Ectodermal cell (in vitro differentiated cells): ENCODE data around the gene SMPD1.
"Not testable (repeated sequence)": the region's sequence is repeated elsewhere in the genome, so short reads cannot be mapped to it uniquely, and the experiment has no call there.

Source experiments
- H3K27ac ChIP-seq: 2 replicates; pipeline ENCODE4 v1.7.0; 2013; ENCODE audit warnings: mild to moderate bottlenecking, low read depth, low read length; ENCODE audit not compliant: insufficient read depth, poor library complexity, severe bottlenecking
- H3K27me3 ChIP-seq: 2 replicates; pipeline ENCODE4 v1.7.0; 2013; ENCODE audit warnings: mild to moderate bottlenecking, low read length; ENCODE audit not compliant: insufficient read depth, control insufficient read depth, poor library complexity, severe bottlenecking
- H3K36me3 ChIP-seq: one replicate; pipeline ENCODE4 v1.7.0; 2013; ENCODE audit warnings: low read length; ENCODE audit not compliant: control insufficient read depth, insufficient read depth
- H3K4me1 ChIP-seq: one replicate; pipeline ENCODE4 v1.7.0; 2013; ENCODE audit warnings: low read length; ENCODE audit not compliant: control insufficient read depth, insufficient read depth
- H3K4me3 ChIP-seq: 2 replicates; pipeline ENCODE4 v1.7.0; 2013; ENCODE audit warnings: low read depth, low read length, control low read depth; ENCODE audit not compliant: insufficient read depth
- H3K9me3 ChIP-seq: 2 replicates; pipeline ENCODE4 v1.7.0; 2013; ENCODE audit warnings: mild to moderate bottlenecking, low read length, moderate library complexity; ENCODE audit not compliant: control insufficient read depth
- WGBS, 2 experiments: methylation state at CpG; one replicate each; pipeline ENCODE4 v1.1.7; 2013; ENCODE audit warnings: missing lambda C conversion rate in 2 of 2; 5-methylcytosine and 5-hydroxymethylcytosine counted together

SMPD1 gene

GRCh38 chr11:6388748-6389147 lies 1.5 kb upstream of the SMPD1 start:
- H3K27me3 ChIP-seq = no peaks in the 10 kb centered on the region
- 94 to 95% methylated on average over 1 of the region's 1 CpG for WGBS, 2 experiments
- no peaks in the 10 kb centered on the region for H3K9me3 ChIP-seq
- H3K36me3 ChIP-seq = no peaks in the 10 kb centered on the region
- H3K4me3 ChIP-seq = no peak overlapping the region
- H3K27ac ChIP-seq = no peak overlapping the region
- peaks cover 22% of the 10 kb centered on the region for H3K4me1 ChIP-seq

GRCh38 chr11:6390718-6391469 lies 620 bp downstream of the SMPD1 start:
- no peaks in the 10 kb centered on the region for H3K36me3 ChIP-seq
- H3K4me3 ChIP-seq = peak overlapping the region; percentile 69
- H3K27me3 ChIP-seq = no peaks in the 10 kb centered on the region
- WGBS, 2 experiments = 51 to 55% methylated on average over 19 of the region's 19 CpGs
- no peaks in the 10 kb centered on the region for H3K9me3 ChIP-seq
- no peak overlapping the region for H3K27ac ChIP-seq
- H3K4me1 ChIP-seq = peaks cover 22% of the 10 kb centered on the region

- 95 to 96% methylated on average over 18 of the region's 18 CpGs for WGBS, 2 experiments
- Histone ChIP-seq H3K4me1 (peaks cover 22% of the 10 kb centered on the region), H3K27me3 (no peaks in the 10 kb centered on the region), H3K36me3 (no peaks in the 10 kb centered on the region), H3K27ac (no peak overlapping the region), H3K9me3 (no peaks in the 10 kb centered on the region), H3K4me3 (no peak overlapping the region)
Observed at GRCh38 chr11:6391537-6392134, 1.4 kb downstream of the SMPD1 start.

DNA sequence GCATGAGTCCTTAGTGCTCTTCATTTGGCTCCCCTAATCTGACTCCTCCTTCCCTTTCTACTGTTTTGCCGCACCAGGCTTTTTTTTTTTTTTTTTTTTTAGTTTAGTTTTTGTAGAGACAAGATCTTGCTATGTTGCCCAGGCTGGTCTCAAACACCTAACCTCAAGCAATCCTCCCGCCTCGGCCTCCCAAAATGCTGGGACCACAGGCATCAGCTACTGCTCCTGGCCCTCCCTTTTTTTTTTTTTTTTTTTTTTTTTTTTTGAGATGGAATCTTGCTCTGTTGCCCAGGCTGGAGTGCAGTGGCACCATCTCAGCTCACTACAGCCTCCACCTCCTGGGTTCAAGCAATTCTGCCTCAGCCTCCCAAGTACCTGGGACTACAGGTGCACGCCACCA lies 2.0 kb downstream of the SMPD1 start:
- 93% methylated on average over 3 of the region's 4 CpGs; no CpG with 5 or more reads in 1 of the 2 experiments for WGBS, 2 experiments
- peaks cover 22% of the 10 kb centered on the region for H3K4me1 ChIP-seq
- H3K36me3 ChIP-seq, H3K4me3 ChIP-seq, H3K9me3 ChIP-seq, H3K27me3 ChIP-seq, H3K27ac ChIP-seq: not testable (repeated sequence)

DNA sequence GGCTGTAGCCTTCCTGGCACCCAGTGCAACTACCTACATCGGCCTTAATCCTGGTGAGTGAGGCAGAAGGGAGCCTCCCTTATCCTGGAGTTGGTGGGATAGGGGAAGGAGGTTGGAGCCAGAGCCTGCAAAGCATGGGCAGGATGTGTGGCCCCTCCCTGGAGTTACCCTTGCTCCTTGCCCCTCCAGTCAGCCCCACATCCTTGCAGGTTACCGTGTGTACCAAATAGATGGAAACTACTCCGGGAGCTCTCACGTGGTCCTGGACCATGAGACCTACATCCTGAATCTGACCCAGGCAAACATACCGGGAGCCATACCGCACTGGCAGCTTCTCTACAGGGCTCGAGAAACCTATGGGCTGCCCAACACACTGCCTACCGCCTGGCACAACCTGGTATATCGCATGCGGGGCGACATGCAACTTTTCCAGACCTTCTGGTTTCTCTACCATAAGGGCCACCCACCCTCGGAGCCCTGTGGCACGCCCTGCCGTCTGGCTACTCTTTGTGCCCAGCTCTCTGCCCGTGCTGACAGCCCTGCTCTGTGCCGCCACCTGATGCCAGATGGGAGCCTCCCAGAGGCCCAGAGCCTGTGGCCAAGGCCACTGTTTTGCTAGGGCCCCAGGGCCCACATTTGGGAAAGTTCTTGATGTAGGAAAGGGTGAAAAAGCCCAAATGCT lies 3.9 kb downstream of the SMPD1 start:
- H3K36me3 ChIP-seq = no peaks in the 10 kb centered on the region
- no peak overlapping the region for H3K4me3 ChIP-seq
- no peaks in the 10 kb centered on the region for H3K27me3 ChIP-seq
- H3K9me3 ChIP-seq = no peaks in the 10 kb centered on the region
- H3K27ac ChIP-seq = no peak overlapping the region
- peaks cover 12% of the 10 kb centered on the region for H3K4me1 ChIP-seq
- WGBS, 2 experiments = 93% methylated on average over 16 of the region's 16 CpGs

- Histone ChIP-seq H3K27ac (no peak overlapping the region), H3K9me3 (no peaks in the 10 kb centered on the region), H3K4me3 (no peak overlapping the region), H3K36me3 (peaks cover 1% of the 10 kb centered on the region), H3K4me1 (peaks cover 5% of the 10 kb centered on the region), H3K27me3 (no peaks in the 10 kb centered on the region)
- WGBS, 2 experiments = 91 to 95% methylated on average over 16 of the region's 16 CpGs
Observed at GRCh38 chr11:6395470-6396060, 5.3 kb downstream of the SMPD1 start.

GRCh38 chr11:6397156-6397555 lies 6.9 kb downstream of the SMPD1 start:
- H3K9me3 ChIP-seq = no peaks in the 10 kb centered on the region
- no peak overlapping the region for H3K27ac ChIP-seq
- H3K36me3 ChIP-seq = peaks cover 16% of the 10 kb centered on the region
- H3K4me1 ChIP-seq = no peaks in the 10 kb centered on the region
- WGBS, 2 experiments = 84 to 91% methylated on average over 1 of the region's 1 CpG
- H3K27me3 ChIP-seq = no peaks in the 10 kb centered on the region
- H3K4me3 ChIP-seq = no peak overlapping the region

DNA sequence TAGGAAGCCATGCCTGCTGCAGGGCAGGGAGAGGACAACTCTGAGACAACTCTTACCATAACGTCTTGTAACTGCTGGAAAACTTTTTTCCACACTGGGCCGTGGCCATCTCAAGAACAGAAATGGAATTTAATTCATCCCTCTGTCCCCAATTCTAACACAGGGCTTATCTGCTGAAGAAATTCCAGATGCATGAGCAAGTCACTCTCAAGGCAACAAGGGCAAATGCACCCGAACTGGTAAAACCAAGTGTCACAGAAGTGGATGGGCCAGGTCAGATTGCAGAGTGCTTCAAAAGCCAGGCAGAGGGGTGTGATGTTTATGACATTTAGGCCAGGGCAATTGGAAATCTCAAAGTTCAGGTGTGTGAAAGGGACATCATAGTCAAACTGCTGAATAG lies 7.4 kb downstream of the SMPD1 start:
- WGBS, 2 experiments = 93 to 94% methylated on average over 3 of the region's 3 CpGs
- H3K4me1 ChIP-seq = no peaks in the 10 kb centered on the region
- no peak overlapping the region for H3K4me3 ChIP-seq
- no peak overlapping the region for H3K27ac ChIP-seq
- H3K27me3 ChIP-seq = no peaks in the 10 kb centered on the region
- H3K36me3 ChIP-seq = peaks cover 16% of the 10 kb centered on the region
- no peaks in the 10 kb centered on the region for H3K9me3 ChIP-seq

DNA sequence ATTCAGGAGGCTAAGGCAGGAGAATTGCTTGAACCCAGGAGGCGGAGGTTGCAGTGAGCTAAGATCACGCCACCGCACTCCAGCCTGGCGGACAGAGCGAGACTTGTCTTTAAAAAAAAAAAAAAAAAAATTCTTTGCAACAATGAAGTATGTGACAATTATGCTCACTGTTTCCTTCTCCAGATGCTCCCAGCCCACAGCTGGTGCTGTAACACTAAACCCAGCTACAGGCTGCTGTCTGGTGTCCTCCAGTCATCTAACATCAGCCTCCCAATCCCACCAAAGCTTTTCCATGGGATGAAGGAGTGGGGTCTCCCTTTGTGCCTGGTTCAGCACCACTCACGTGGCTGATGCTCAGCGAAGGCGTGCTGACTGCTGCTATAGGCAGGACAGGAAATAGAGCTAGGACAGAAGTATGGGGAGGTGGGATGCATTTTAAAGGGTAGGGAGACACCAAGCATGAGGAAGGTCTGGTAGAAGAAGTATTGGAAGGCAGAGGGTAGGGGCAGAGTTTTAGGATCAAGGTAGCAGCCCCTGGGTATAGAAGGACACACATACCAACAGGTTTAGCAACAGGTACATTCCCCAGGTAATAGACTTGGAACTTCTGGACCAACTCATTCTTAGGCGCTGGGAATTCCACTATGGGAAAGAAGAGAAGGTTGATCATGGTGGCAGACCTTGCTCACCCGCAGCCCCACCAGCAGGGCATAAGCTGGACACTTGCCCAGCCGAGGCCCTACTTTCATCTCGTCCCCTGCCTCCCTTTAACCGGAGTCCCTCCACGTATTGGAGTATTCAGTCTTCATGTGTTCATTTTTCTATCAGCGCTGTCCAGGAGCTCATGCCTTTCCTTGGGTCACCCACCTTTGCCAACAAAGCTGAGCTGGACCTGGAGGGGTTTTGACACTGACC lies 10.4 kb downstream of the SMPD1 start:
- Histone ChIP-seq H3K36me3 (peaks cover 21% of the 10 kb centered on the region), H3K27ac (no peak overlapping the region), H3K9me3 (no peaks in the 10 kb centered on the region), H3K4me3 (no peak overlapping the region), H3K27me3 (no peaks in the 10 kb centered on the region), H3K4me1 (peaks cover 15% of the 10 kb centered on the region)
- WGBS, 2 experiments = 95 to 97% methylated on average over 15 of the region's 15 CpGs
